Mucosa of gallbladder (tissue), 1 donor: Measurements from ENCODE around the gene RAB3GAP2. TPM values are rescaled to one million over a fixed set of nuclear protein-coding genes. Genes with fewer than 3 reads are reported as not detected.
"Not testable (repeated sequence)": the region's sequence is repeated elsewhere in the genome, so short reads cannot be mapped to it uniquely, and the experiment has no call there.

Source experiments
- DNase-seq: peaks from one replicate; pipeline ENCODE4 v3.0.0-alpha.2; 2020; ENCODE audit warnings: low spot score
- total RNA-seq: library from RNA; stranded (reverse); gene quantifications from one replicate; pipeline ENCODE4 v1.2.1, GENCODE V29; 2021
- donor health status: DM: no; HTN: no; CAD: no.

The RAB3GAP2 gene
- total RNA-seq, 1 donor from 2014 or later, result 36.3 TPM

DNA sequence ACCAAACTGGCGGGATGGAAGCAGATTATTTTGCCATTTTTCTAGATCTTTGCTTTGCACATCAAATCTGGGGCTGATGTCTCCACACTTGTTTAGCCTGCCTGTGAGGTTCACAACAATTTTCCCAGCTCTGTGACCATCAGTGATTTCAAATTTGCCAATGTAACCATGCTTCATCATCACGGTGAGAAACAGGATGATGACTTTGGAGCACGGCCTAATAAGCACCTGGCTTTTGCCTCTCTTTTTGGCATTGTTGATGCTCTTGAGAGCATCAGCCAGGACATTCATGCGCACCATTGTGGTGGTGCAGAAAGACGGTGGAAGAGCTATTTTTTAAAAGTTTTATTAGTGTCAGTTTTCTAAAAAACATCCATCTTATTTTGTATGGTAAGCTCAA lies 128.2 kb downstream of the RAB3GAP2 start:
- DNase-seq, result no peak

- no peak for DNase-seq
Measured at GRCh38 chr1:220139966-220140365, 132.3 kb downstream of the RAB3GAP2 start.

- DNase-seq, result no peak
Measured at GRCh38 chr1:220137019-220137786, 135.1 kb downstream of the RAB3GAP2 start.

- no peak for DNase-seq
Measured at GRCh38 chr1:220135755-220136154, 136.5 kb downstream of the RAB3GAP2 start.

GRCh38 chr1:220129479-220130210 lies 142.6 kb downstream of the RAB3GAP2 start:
- no peak for DNase-seq

DNA sequence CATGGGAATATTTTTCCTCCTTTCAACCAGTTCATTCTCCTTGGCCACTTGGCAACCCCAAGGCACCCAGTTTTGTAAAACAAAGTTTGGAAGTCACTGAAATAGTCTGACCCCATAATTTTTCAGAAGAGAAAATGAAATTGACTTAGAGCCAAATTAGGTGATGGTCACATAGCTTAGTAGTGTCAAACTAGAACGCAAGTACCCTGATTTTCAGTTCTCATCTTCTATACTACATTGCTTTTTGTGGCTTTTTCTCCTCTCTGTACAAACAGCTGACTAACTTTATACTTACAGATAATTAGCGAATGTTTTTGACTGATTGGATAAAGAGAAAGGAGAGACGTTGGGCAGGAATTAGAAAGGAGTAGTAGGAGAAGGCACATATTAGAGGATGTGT lies 145.2 kb downstream of the RAB3GAP2 start:
- DNase-seq, result no peak

- no peak for DNase-seq
Measured at GRCh38 chr1:220124542-220124941, 147.7 kb downstream of the RAB3GAP2 start.

DNA sequence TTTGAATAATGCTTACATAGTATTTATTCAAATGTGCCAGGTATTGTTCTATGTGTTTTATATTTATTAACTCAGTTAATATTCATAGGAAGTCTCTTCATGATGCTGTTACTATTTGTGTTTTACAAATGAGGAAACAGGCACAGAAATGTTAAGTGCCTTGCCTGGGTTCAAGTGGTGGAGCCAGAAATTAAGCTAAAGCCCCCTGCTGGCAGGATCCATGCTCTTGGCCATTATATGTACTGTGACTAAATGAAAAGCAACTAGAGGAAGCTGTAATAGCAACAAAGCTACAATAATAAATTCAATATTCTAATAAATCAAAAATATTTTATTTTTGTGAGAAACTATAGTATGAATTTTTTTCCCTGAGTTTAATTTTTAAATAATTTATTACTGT lies 148.4 kb downstream of the RAB3GAP2 start:
- DNase-seq, result no peak

DNA sequence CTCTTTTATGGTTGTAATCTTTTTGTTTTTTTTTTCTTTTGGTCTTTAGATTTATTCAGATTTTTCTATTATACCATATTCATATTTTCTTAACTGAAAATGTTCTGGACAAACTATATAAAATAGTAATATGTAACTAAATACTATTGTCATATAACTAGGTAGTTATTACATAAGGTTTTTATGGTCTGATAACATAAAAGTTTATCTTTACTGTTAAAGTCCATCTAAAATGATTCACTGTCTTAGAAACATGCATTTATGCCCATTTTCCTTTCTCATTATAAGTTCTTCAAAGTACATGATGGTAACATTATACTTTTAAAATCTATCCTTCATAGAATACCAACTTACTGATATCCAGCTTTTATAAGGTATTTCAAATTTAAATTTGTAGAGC lies 149.2 kb downstream of the RAB3GAP2 start:
- no peak for DNase-seq

DNA sequence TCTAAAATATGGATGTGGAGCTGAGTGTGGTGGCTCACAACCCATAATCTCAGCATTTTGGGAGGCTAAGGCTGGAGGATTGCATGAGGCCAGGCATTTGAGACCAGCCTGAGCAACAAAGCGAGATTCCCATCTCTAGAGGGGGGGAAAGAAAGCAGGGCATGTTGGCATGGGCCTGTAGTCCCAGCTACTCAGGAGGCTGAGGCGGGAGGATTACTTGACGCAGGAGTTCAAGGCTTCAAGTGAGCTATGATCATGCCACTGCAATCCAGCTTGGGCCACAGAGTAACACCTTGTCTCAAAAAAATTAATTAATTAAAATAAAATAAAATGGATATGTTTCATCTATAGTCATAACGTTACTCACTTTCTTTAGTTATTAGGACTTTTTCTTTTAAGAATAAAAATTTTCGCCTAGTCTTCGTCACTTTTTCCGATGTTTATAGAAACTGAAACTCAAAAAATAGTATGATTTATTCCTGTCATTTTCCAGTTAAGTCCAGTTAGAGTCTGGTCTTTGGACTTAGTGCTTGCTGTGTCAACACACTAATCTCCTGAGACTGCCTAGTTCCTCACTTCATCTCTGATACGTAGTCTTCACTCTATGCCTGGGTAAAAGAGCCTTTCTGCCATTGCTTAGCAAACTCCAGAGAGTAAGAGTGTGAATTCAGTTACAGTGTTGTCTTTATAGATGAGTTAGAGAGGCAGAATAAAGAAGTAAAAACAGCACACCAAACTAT lies 150.3 kb downstream of the RAB3GAP2 start:
- DNase-seq, result peak; percentile 29

DNA sequence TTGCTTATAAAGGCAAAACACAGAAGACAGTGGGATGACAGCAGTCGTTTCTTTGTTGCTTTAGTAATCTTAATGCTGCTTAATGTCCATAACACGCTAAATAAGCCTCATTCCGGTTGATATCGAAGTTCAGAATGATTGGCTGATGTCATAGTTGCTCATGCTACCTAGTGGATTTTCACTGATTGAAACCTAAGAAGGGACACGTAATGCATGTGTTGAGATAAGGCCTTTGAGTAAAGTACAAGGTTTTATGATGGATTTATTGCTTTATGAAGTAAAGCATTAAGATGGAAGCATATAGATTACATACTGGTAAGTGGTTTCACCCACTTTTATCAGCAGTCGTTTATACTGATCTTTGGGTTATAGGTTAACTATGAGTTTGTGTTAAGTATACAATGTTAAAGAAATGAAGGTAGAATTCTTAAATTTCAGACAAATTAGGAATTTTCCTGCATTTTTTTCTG lies 153.2 kb downstream of the RAB3GAP2 start:
- DNase-seq, result no peak

DNA sequence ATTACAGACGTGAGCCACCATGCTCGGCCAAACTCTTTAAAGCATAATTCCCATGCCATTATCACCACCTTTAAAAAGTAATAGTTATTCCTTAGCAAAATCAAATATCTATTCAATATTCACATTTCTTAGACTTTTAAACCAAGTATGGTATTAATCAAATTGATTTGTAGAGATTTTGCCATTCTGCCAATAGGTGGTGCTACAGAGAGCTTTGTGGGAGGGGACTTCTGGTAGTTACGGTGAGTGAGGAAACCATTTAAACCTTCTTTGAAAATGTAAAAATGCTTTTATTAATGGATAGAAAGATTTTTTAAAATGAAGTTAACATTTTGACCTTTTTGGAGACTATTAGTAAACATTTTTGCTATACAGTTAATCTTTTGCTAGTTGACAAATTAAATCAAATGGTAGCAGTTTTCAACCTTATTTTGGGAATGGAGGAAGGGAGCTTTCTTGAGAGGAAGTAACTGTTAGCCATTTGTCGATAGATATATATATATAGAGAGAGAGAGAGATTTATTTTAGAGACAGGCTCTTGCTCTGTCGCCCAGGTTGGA lies 159.0 kb downstream of the RAB3GAP2 start:
- DNase-seq, result no peak

GRCh38 chr1:220112600-220112999 lies 159.7 kb downstream of the RAB3GAP2 start:
- DNase-seq, result not testable (repeated sequence)

DNA sequence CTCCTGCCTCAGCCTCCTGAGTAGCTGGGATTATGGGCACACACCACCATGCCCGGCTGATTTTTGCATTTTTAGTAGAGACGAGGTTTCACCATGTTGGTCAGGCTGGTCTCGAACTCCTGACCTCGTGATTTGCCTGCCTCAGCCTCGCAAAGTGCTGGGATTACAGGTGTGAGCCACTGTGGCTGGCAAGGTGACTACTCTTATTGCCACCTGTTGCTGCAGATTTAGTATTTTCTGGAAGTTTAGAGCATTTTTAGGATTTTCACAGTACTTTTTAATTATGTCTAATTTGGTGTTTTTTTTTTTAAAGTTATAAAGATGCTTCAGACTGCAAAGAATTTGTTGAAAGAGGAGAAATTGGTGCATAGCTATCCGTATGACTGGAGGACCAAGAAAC lies 161.8 kb downstream of the RAB3GAP2 start:
- not testable (repeated sequence) for DNase-seq

DNA sequence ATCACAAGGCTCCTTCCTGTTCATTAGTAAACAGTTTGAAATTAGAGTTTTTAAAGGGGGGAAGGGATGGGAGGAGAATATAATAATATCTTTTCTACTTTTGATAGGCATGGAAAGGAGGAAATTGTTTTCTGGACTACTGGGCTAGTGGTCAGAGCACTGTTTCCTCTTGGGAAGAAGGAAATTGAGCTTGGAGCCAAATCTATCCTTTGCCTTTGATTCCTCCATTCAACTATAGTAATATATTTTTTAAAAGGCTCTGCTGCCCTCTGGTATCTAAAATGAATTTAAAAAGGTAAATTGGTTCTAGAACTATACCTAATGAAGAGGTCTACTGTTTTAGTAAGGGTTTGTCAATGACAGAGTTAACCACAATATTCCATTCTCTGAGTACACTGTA lies 172.4 kb downstream of the RAB3GAP2 start:
- no peak for DNase-seq

Other genes with a start within 250 kb of the RAB3GAP2 start
- 67.7 TPM for gene EPRS1, start 225.9 kb downstream of the RAB3GAP2 start, total RNA-seq
- gene BPNT1, start 182.7 kb downstream of the RAB3GAP2 start, total RNA-seq, result 48.7 TPM
- gene IARS2, start 178.3 kb downstream of the RAB3GAP2 start, total RNA-seq, result 55.7 TPM